Measurements from ENCODE around the gene CCDC27. TPM values are rescaled to one million over a fixed set of nuclear protein-coding genes. Genes with fewer than 3 reads are reported as not detected.

CCDC27 gene
- total RNA-seq, 1 donor from 2014 or later, result not detected

- peak in 1 of 2 donors; percentile 8 for DNase-seq (ENCODE audit: low read depth in 2 of 2)
These were observed 34.3 kb upstream of the CCDC27 start for GRCh38 chr1:3717715-3718601.

GRCh38 chr1:3718764-3719163, 33.5 kb upstream of the CCDC27 start:
- DNase-seq (ENCODE audit: low read depth in 2 of 2), result no peak

GRCh38 chr1:3721955-3722465, 30.2 kb upstream of the CCDC27 start:
- DNase-seq (ENCODE audit: low read depth in 2 of 2), result no peak

GRCh38 chr1:3722846-3723245, 29.4 kb upstream of the CCDC27 start:
- DNase-seq (ENCODE audit: low read depth in 2 of 2), result no peak

- DNase-seq (ENCODE audit: low read depth in 2 of 2), result peak; percentile 31 to 62
These were observed 27.7 kb upstream of the CCDC27 start for GRCh38 chr1:3724416-3725030.

GRCh38 chr1:3725366-3725765, 26.9 kb upstream of the CCDC27 start:
- no peak for DNase-seq (ENCODE audit: low read depth in 2 of 2)

GRCh38 chr1:3727042-3727824, 25.0 kb upstream of the CCDC27 start:
- DNase-seq (ENCODE audit: low read depth in 2 of 2), result peak in 1 of 2 donors; percentile 36

- DNase-seq (ENCODE audit: low read depth in 2 of 2), result no peak
These were observed 24.1 kb upstream of the CCDC27 start for GRCh38 chr1:3727825-3728776.

- no peak for DNase-seq (ENCODE audit: low read depth in 2 of 2)
These were observed 22.4 kb upstream of the CCDC27 start for GRCh38 chr1:3729594-3730542.

- no peak for DNase-seq (ENCODE audit: low read depth in 2 of 2)
These were observed 21.6 kb upstream of the CCDC27 start for GRCh38 chr1:3730543-3731247.

GRCh38 chr1:3731583-3732433, 20.4 kb upstream of the CCDC27 start:
- no peak for DNase-seq (ENCODE audit: low read depth in 2 of 2)

GRCh38 chr1:3732434-3733093, 19.7 kb upstream of the CCDC27 start:
- no peak for DNase-seq (ENCODE audit: low read depth in 2 of 2)

GRCh38 chr1:3733094-3733882, 19.0 kb upstream of the CCDC27 start:
- no peak for DNase-seq (ENCODE audit: low read depth in 2 of 2)

- no peak for DNase-seq (ENCODE audit: low read depth in 2 of 2)
These were observed 18.2 kb upstream of the CCDC27 start for GRCh38 chr1:3733883-3734589.

- no peak for DNase-seq (ENCODE audit: low read depth in 2 of 2)
These were observed 17.6 kb upstream of the CCDC27 start for GRCh38 chr1:3734602-3735001.

Data from dermis microvascular lymphatic vessel endothelial cell (primary cell).